ENCODE results near the gene WDR35.

The WDR35 gene

DNA sequence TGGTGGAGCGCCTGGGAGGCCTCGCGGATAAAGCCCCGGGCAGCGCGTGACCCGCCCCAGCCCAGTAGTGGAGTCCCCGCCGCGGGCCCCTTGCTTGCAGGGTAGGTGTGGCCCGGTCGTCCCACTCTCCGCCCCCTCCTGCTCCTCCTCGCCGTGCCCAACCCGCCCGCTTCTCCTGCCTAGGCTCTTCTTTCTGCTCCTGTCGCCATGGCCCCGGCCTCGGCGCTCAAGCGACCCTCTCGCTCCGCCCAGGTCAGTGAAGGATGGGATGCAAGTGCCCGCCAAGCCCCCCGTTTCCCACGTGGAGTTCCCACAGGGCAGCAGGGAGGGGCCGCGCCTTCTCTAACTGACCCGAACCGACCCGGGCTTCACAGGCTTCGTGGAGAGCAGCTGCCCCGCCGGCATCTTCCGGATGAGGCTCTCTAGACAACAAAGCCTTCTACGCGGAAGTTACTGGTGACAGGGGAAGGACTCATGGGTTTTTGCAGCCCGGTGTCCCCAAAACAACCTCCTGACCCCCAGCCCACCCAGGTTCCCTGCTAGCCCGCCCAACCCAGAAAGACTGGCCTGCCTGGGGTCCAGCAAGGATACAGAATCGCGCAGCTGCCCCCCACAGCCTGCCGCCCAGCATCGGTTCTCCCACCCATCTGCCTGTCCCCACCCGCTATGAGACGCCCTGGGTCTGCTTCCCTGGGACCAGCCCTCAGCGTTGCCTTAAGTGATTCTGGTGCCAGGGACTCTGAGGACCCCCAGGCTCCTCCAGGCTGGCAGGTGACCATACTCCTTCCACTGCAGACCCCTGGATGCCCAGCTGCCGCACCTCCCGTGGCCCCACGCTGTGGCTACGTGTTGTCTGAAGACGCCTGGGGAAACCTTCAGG lies 121.0 kb downstream of the WDR35 start:
- peak; percentile 65 for DNase-seq (ENCODE audit: low spot score)

DNA sequence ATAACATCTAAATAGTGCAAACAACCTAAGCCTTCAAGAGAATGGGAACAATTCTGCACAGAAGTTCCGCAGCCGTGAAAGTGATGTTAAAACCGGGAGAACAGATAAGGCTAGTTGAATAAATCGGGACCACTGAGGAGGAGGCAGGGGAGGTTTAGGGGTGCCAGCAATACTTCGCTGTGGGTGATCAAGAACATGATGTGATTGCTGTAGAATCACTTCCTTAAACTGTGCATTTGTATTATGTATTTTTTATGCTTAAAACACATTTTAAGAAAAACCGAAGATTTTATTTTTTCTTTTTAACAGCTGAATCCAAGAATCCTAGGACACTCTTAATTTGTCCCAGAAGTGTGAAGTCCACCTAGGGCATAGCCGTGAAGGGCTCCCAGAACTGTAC lies 121.7 kb downstream of the WDR35 start:
- no peak for DNase-seq (ENCODE audit: low spot score)

DNA sequence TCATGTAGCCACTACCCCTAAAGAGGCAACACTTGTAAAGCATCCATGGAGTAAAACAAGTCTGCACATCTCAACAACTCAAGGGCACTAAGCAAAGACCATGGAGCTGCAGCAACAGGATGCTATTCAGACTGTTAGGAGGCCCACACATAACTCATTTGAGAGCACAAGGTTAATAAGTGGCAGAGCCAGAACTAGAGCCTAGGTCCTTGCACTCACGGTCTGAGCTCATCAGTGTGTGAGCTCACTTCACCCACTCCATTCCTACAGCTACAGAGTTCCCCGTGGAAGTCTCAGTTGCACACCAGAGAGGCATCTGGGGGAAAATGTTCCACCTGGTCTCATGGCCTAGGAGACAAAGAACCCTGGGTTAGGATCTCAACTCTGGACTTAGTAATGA lies 123.1 kb downstream of the WDR35 start:
- no peak for DNase-seq (ENCODE audit: low spot score)

DNA sequence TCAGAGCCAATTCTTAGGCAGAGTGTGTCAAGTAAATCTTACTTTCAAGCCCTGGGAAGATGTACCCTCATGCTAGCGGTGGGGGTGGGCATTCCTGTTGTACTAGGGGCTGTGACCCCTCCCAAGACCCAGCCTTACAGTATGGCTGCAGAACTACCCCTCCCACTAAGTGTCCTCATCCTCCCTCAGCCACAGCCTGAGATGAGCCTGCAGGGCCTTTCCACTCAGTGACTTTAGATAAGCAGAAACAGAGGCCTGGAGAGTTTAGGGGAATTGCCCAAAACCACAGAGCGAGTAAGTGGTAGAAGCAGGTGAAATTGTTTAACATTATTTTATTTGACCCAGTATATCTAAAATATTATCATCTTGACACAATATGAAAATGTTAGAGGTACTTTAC lies 124.8 kb downstream of the WDR35 start:
- DNase-seq (ENCODE audit: low spot score) = no peak

DNA sequence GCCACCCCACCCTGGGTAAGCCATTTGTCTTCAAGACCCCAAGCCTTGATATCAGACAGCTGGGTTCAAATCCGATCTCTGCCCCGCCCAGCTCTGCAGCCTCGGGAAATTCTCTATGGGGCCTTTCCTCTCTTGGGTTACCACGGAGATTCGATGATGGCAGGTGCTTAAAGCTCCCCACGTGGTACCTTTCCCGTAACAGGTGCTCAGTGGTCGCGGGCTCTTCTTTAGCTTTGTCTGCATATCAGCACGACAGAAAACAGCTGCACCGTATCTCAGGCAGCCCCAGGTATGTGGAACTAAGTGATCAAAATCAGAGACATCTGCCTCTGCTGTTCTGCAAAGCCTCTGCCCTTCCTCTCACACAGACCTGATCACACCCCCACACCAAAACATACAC lies 125.5 kb downstream of the WDR35 start:
- no peak for DNase-seq (ENCODE audit: low spot score)

DNA sequence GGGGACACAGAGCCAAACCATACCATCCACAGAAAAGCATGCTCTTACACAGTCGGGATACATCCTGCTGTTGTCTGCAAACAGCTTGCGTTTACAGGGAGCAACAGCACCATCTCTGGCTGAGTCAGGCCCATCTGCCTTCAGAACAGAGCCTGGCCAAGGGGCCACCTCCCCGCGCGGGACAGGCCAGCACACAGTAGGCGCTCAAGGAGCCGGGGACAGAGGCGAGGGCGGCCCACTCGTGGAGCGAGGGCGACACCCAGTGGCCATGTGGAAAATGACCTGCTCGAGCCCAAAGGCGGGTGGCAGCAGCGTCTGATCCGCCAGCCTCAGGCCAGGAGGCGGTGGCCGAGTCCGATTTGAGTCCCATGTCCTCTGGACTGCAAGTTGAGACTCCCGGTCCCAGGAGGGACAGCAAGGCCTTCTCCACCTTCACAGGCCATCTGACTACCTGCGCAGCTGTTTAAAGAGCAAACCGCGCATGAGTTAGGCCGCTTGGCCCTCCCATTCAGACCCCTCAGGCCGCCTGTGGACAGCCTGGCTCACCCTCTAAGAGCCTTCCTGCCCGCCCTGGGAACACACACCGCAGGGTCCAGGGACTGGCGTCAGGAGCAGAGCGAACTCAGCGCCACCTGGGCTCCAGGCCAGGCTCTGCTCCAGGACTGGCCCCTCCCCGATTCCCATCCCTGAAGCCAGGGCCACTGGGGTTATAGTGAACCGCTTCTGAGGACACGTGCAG lies 126.4 kb downstream of the WDR35 start:
- peak; percentile 27 for DNase-seq (ENCODE audit: low spot score)

DNA sequence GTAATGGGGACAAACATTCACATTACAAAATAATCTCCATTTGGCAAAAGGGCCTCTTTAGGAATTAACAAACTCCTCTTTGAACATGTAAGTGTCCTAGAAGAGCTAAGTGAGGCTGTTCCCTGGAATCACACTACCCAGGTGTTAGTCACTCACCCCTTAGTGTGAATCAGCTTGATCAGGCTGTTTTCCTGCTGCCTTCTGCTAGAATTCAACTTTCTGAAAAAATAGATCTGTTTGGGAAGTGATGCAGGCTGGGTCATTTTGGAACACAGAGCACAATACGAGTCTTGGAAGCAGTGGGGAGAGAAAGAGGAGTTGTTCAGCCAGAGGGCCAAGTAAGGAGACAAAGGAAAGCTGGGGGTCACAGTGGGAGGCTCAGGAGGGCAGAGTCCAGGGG lies 128.1 kb downstream of the WDR35 start:
- DNase-seq (ENCODE audit: low spot score) = no peak

All from SW480 (cell line).